Measurements from ENCODE around the gene UEVLD.

Gene UEVLD

DNA sequence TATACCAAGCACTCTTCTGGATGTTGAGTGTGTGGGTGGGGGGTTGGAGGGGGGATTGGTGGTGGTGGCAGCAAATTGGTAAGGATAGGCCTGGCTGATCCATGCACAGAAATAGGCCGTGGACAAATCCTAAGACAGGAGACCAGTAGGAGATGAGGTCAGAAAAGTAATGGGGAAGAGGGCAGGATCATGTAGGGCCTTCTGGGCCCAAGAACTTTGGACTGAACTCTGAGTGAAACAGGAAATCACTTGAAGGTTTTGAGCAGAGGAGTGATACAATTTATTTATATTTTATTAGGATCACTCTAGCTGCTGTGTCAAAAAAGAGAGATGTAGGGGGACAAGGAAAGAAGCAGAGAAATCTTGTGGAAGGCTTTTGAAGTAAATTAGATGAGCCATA is 90.5 kb downstream of the UEVLD start:
- no peak for DNase-seq (ENCODE audit: low spot score)

DNA sequence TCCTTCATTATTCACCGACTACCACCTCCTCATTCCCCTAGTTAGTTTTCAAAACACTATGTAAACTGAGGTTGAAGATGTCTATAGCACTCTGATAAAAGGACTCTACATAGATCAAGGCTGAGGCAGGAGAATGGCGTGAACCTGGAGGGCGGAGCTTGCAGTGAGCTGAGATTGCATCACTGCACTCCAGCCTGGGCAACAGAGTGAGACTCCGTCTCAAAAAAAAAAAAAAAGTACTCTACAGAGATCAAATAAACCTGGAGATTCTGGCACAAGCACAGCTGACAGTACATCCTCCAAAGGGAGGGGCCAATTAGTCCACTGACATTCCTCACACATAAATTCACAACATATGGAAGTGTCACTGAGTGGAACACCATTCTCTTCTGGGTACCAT is 92.8 kb downstream of the UEVLD start:
- no peak for DNase-seq (ENCODE audit: low spot score)

DNA sequence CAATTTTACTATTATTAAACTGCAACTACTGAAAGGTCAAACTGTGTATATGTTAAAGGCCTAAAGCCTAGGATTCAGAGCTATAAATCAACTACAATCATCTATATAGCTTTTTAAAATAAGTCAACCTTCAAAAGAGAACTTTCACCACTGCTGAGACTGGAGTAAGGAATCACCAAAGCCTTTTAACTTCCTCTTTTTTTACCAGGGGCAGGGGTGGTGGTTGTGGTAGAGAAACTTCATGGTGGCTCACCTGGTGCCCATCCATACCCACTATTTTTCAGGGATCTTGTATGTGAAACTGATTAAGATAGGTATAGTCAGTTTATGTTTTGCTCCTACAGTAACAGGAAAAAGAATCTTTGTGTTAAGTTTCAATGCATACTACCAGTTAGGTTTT is 93.3 kb downstream of the UEVLD start:
- no peak for DNase-seq (ENCODE audit: low spot score)

DNA sequence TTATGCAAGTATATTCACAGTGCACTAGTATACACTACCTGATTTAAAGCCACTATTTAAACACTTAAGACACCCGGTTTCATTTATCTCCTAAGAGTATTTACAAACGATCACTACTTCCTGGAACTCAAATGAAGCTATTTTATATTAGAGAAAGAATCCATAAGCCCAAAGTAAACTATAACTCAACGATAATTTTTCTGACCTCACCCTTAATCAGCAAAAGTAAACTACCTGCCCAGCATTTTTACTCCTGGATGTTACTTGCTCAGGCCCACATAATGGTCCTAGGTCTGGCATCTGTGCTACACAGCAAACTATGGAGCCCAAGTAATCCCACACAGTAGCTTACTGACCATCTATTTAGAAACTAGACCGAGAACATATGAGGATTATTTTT is 95.2 kb downstream of the UEVLD start:
- DNase-seq (ENCODE audit: low spot score): no peak

DNA sequence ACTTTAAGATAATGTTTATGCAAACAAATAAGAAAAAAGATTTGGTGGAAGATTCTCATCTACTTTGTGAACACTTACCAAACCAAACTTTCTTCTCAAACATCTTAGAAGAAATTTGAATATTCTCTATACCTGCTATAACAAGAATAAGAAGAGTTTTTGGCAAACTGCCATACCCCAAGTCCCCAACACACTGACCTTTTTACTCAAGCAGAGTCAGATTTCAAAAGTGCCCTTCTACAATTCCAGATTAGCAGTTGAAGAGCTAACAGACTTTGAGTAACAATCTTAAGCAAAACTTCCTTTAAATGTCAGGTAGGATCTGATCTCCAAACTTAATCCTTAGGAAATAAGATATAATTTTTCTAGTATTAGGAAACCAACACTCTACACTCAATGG is 95.6 kb downstream of the UEVLD start:
- no peak for DNase-seq (ENCODE audit: low spot score)

DNA sequence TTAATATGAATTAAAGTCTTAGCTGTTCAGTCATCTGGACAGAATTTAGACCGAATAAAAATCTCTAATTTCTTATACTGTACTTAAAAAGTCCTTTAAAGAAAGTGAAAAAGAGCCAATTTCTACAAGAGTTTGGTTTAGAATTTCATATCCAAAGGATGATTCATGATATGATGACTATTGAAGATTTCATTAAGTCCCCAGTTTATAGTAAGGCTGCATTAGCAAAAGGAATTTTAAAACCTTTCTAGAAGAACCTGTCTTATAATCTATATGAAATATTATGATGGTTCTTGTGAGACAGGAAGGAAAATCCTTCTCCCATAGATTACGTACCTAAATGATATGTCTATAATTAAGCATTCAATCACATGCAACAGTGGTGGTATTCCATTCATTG is 96.6 kb downstream of the UEVLD start:
- DNase-seq (ENCODE audit: low spot score): no peak

DNA sequence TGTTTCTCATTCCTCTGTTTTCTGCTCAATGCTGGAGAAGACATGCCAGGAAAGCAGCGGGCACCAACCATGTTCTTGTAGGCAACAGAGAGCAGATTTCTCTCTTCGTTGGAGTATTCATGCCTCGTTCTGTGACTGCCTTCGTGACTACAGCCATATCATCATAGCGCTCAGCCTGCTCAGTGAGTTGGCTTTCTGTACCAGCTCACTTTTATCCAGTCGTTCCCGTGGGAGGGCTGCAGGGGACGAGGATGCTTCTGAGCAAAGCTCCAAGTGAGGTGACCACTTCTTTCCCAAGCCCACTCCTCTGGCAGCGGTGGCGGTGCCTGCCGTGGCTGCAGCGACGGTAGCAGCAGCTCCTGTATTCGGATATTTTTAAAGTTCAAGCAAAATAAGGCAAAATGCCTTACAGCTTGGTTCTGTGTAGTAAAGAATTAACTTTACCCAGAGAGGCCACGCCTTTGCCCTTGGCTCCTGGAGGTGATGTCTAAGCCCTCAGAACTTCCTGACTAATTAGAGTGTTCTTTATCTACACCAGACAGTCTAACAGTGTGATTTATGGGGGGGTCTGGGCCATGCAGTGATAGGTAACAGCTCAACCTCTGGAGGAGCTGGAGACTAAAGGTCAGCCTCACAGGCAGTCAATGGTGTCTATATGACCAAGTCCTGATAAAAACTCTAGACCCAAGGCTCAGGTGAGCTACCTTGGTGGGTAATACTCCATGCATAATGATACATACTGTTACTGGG is 97.6 kb downstream of the UEVLD start:
- no peak for DNase-seq (ENCODE audit: low spot score)

DNA sequence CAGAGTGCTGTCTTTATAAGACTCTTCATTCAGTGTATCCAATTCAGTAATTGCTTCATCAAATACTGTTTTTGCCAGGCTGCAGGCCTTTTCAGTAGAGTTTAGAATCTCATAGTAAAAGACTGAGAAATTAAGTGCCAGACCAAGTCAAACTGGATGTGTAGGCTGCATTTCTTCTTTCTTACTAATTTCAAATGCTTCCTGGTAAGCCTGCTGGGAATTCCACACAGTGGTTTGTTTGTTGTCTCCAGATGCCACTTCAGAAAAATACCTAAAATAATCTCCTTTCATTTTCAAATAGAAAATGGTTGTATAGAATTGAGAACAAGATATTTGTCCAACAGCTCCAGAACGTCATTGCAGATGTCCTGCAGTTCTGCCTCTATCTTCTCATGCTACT is 98.2 kb downstream of the UEVLD start:
- no peak for DNase-seq (ENCODE audit: low spot score)

DNA sequence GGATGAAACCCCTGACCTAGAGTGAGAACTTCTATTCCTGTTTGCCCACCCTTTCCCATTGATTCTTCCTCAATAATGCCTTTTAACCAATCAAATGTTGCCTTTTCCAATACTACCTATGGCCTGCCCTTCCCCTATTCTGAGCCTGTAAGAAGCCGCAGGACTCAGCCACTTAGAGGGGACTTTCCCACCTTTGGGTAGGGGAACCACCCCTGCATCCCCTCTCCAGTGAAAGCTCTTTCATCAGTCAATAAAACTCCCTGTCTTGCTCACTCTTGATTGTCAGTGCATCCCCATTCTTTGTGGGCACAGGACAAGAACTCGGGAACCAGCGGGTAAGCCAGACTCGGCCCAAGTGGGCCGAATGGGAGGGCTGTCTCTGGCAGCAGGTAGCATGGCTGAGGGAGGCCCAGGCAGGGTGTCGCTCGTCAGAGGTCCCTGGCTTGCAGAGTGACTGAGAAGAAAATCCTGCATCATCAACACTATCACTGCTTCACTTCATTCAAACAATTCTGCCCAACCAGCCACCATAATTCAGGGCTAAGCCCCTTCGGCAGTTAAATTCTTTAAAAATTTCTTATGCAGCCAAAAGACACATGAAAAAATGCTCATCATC is 102.5 kb downstream of the UEVLD start:
- DNase-seq (ENCODE audit: low spot score): no peak
